Activated naive CD4-positive, alpha-beta T cell treated with anti-CD3 and anti-CD28 coated beads for 36 hours (primary cell): ENCODE results near the gene NACC2. TPM values are rescaled to one million over a fixed set of nuclear protein-coding genes. Genes with fewer than 3 reads are reported as not detected.
A peak's percentile ranks its signal among the peaks of the same experiment; 100 is the strongest.

Experiments used
- CTCF ChIA-PET: fragments of 350-600 bp; sonication (Branson Sonifier 250); formaldehyde crosslinking; loops from one replicate; lab custom pipeline; 2021; ENCODE audit warnings: antibody characterized with exemption; lab: Charles Lee
- DNase-seq: peaks from one replicate; pipeline ENCODE4 v3.0.0-alpha.2; 2020
- H3K27ac Mint-ChIP-seq: one replicate; pipeline ENCODE4 v1.8.0; 2021; ENCODE audit warnings: mild to moderate bottlenecking, mixed read lengths
- H3K27me3 Mint-ChIP-seq: one replicate; pipeline ENCODE4 v1.8.0; 2021; ENCODE audit warnings: low read depth, mixed read lengths
- H3K36me3 Mint-ChIP-seq: one replicate; pipeline ENCODE4 v1.8.0; 2021; ENCODE audit warnings: low read depth, mixed read lengths
- H3K4me1 Mint-ChIP-seq: one replicate; pipeline ENCODE4 v1.8.0; 2021; ENCODE audit warnings: low read depth, mixed read lengths
- H3K4me3 Mint-ChIP-seq: one replicate; pipeline ENCODE4 v1.8.0; 2021; ENCODE audit warnings: mild to moderate bottlenecking, moderate library complexity, mixed read lengths
- H3K9me3 Mint-ChIP-seq: one replicate; pipeline ENCODE4 v1.8.0; 2021; ENCODE audit warnings: mixed read lengths
- intact Hi-C: fragments of 100-400 bp; cut with micrococcal nuclease; formaldehyde crosslinking; loops from one replicate; pipeline ENCODE4 v1.15.1; 2023
- total RNA-seq, 2 experiments: library from RNA; stranded (reverse); gene quantifications; one replicate each; pipeline ENCODE4 v1.2.3, GENCODE V29; 2021

The NACC2 gene
- total RNA-seq, 2 experiments from 2014 or later, result 3.4 to 3.5 TPM

DNA sequence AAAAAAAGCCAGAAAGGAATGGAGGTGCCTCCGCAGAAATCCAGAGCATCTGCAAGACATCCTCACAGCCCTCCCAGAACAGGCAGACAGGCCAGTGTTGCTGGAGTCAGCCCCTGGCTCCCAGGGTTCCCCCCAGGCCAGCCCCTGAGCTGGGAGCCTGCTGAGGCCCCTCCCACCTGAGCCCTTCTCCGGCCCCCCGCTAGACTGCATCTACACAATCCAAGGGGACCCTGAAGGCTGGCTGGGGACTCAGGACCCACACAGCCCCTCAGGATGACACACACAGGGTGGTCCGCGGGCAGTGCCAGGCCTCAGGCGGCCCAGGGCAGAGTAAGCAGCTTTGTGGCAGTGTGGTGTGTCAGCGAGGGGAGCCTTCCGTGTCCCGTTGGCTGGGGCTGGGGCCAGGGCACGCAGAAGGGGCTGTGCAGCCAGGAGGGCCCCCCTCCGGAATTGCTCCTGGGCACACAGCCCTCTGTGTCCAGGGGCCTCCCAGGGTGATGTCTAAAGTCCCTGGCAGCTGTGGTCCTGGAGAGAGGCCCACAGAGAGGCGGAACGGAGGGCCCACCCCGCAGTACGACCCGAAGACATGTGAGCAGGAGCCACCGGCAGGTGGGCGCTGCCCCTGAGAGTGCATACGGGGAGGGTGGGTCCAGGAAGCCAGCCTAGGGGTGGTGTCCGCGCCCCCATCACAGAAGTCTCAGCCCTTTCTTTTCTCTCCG lies 20.7 kb upstream of the NACC2 start:
- CTCF ChIA-PET, result no interaction called here
- Mint-ChIP-seq H3K9me3 (no peaks in the 10 kb centered on the region), H3K27ac (peak overlapping the region; percentile 97), H3K4me3 (no peak overlapping the region), H3K4me1 (peaks cover 64% of the 10 kb centered on the region), H3K27me3 (no peaks in the 10 kb centered on the region), H3K36me3 (peaks cover 9% of the 10 kb centered on the region)
- intact Hi-C loops, result loop anchor here (5.0 kb wide), 1 partner anchor 287 kb away; the partner anchor contains the start of gene SNAPC4
- DNase-seq, result no peak

DNA sequence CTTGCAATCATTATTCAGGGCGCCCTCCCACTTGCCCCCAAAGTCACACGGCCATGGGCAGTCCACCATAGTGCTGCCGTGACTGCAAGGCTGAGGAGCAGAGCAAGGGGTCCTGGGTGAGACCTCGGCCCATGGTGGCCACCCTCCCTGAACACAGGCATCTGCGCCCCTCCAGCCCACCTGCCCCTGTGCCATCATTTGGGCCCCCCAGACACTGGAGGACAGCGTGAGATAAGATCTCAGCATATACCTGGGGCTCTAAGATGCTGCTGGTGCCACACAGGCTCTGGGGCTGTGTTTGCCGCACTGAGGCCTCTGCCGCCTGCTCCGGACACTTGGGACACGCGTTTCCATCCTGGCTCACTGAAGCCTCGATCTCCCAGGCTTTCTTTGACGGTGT lies 20.1 kb upstream of the NACC2 start:
- H3K4me3 Mint-ChIP-seq, result no peak overlapping the region

DNA sequence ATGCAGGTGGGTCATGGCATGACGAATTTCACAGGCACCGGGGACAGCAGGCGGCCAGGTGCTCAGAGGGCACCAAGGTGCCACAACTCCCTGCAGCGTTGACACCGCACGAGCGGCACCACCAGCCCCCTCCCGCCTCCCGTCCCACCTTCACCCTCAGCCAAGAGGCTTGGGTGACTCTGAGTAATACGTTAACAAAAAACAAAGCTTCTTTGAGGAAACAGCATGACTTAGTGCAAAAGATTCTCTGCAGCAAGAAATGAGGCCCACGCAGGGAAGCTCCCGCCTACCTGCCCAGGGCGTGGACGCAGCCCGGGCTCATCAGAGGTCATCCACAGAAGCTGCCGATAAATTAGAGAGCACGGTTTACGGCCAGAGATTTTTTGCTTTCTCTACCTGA lies 19.5 kb upstream of the NACC2 start:
- Mint-ChIP-seq H3K9me3 (no peaks in the 10 kb centered on the region), H3K4me3 (no peak overlapping the region), H3K36me3 (peaks cover 9% of the 10 kb centered on the region), H3K27ac (peak overlapping the region; percentile 97), H3K4me1 (peaks cover 65% of the 10 kb centered on the region), H3K27me3 (no peaks in the 10 kb centered on the region)
- CTCF ChIA-PET, result no interaction called here
- DNase-seq, result no peak
- intact Hi-C loops, result loop anchor here (5.0 kb wide), 2 partner anchors 288 to 423 kb away; partner anchors contain the start of gene SNAPC4

More for the DNA sequence above, 20.1 kb upstream of the NACC2 start:
- Mint-ChIP-seq H3K27ac (peak overlapping the region; percentile 97), H3K9me3 (no peaks in the 10 kb centered on the region), H3K27me3 (no peaks in the 10 kb centered on the region), H3K4me1 (peaks cover 65% of the 10 kb centered on the region), H3K36me3 (peaks cover 9% of the 10 kb centered on the region)
- intact Hi-C loops, result loop anchor here (5.0 kb wide), 1 partner anchor 287 kb away; the partner anchor contains the start of gene SNAPC4
- no peak for DNase-seq
- CTCF ChIA-PET, result no interaction called here

DNA sequence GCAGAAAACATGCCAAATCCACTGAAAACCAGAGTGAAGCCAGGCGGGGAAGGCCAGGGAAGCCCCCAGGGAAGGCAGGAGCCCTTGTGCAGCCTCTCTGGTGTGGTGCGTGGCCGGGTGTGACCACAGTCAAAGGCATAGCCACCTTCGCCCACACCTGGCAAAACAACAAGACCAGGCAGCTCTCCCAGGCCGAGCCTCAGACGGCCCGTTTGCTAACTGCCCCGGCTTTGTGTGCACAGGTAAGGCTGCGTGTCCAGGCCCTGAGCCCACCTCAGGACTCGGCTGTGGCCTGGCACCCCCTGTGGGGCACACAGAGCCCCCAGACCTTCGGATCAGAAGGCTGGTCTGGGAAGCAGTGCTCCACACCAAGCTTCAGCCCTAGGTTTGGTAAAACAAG lies 17.5 kb upstream of the NACC2 start:
- H3K36me3 Mint-ChIP-seq, result peaks cover 9% of the 10 kb centered on the region
- H3K9me3 Mint-ChIP-seq, result no peaks in the 10 kb centered on the region
- intact Hi-C loops, result loop anchor here (5.0 kb wide), 1 partner anchor 425 kb away; no protein-coding TSS in a partner anchor
- DNase-seq, result no peak
- no peaks in the 10 kb centered on the region for H3K27me3 Mint-ChIP-seq
- H3K27ac Mint-ChIP-seq, result peak overlapping the region; percentile 97
- CTCF ChIA-PET, result interaction anchor here (1.1 to 2.4 kb wide), 2 partner anchors 10 to 19 kb away, joined by 3 to 10 read pairs; no protein-coding TSS in a partner anchor
- H3K4me1 Mint-ChIP-seq, result peaks cover 77% of the 10 kb centered on the region
- peak overlapping the region; percentile 24 for H3K4me3 Mint-ChIP-seq

DNA sequence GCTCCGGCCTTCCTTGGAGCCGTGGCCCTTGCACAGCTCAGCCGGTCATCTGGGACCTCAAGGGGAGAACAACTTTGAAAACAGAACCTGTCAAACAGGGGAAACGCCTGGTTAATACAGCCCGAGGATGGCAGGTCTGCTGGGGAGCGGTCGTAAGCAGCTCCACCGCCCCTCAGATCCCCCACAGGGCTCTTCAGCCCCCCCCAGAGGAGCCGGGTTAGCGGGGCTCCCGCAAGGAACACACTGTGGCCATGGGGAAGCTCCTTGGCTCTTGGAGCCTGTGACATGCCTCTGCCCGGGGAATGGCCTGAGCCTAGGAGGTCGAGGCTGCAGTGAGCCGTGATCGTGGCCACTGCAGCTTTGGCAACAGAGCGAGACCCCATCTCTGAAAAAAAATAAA lies 16.8 kb upstream of the NACC2 start:
- H3K27ac Mint-ChIP-seq, result peak overlapping the region; percentile 97
- intact Hi-C loops, result loop anchor here (5.0 kb wide), 1 partner anchor 425 kb away; no protein-coding TSS in a partner anchor

DNA sequence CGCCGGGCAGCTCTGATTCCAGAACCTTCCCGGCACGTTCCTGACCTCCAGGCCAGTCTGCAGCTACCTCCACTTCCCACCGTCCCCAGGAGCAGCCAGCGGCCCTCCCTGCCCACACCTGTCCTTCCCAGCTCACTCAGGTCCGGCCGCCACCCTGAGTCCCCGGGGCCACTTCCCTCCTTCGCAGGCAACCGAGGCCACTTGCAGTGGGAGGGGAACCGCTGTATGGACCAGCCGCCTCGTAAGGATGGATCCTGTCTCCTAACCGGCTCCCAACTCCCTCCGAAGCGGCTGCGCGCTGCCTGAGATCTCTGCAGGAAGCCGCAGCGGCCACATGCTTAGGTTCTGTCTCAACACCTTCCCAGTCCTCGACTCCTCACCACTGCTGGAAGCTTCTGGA lies 16.1 kb upstream of the NACC2 start:
- CTCF ChIA-PET, result interaction anchor here (2.4 kb wide), 1 partner anchor 11 kb away, joined by 10 read pairs; no protein-coding TSS in a partner anchor
- H3K4me3 Mint-ChIP-seq, result peak overlapping the region; percentile 83

More for the DNA sequence above, 16.8 kb upstream of the NACC2 start:
- H3K4me1 Mint-ChIP-seq, result peaks cover 80% of the 10 kb centered on the region
- H3K36me3 Mint-ChIP-seq, result peaks cover 9% of the 10 kb centered on the region
- H3K27me3 Mint-ChIP-seq, result no peaks in the 10 kb centered on the region
- no peak for DNase-seq
- CTCF ChIA-PET, result interaction anchor here (0.7 to 2.4 kb wide), 2 partner anchors 11 to 22 kb away, joined by 4 to 10 read pairs; no protein-coding TSS in a partner anchor
- H3K4me3 Mint-ChIP-seq, result peak overlapping the region; percentile 24
- H3K9me3 Mint-ChIP-seq, result no peaks in the 10 kb centered on the region

DNA sequence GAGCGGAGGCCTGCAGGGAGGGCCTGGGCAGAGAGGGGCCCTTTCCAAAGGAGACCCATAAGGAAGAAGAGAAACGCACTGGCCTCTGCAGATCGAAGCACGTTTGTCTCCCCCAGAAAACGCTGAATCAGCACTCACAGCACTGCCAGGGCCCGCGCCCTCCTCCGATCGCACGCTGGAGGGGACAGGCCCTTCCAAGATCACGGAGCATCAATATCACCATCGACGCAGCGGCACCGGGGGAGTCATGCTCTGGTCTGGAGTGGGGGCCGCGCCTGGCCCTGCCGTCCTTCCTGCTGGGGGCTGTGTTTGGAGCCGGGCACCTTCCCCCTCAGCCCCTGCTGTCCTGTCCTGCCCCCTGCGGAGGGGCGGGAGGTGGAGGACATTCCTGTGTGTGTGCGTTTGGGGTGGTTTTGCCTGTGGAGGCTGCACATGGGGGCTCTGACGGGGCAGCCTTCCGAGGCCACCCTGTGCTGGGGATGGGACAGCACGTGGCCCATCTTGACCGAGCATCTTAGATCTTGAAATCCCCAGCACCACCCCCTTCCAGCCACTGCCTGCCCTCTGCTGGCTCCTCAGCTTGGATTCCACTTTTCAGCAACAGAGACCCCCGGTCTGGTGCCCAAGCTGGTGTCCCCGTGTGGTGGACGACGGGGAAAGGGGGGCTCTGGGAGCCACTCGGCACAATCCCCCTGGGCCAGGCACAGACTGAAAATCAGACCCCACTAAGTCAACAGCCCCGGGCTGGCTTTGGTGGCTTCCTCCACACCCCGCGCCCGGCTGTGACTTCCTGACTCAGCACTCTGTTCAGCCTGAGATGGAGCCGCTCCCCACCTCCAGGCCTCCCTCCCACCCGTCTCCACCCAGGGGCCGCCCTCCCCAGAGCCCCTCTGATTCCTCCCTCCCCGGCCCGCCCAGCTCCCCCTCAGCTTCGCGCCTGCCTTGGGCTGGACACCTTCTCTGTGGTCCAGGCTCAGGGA lies 15.3 kb upstream of the NACC2 start:
- DNase-seq, result peak; percentile 70
- intact Hi-C loops, result loop anchor here (5.0 kb wide), 1 partner anchor 427 kb away; no protein-coding TSS in a partner anchor
- H3K36me3 Mint-ChIP-seq, result peaks cover 9% of the 10 kb centered on the region
- no peaks in the 10 kb centered on the region for H3K27me3 Mint-ChIP-seq
- CTCF ChIA-PET, result interaction anchor here (0.7 to 2.4 kb wide), 3 partner anchors 12 to 73 kb away, joined by 3 to 10 read pairs (median 5); no protein-coding TSS in a partner anchor
- peaks cover 82% of the 10 kb centered on the region for H3K4me1 Mint-ChIP-seq
- H3K4me3 Mint-ChIP-seq, result peak overlapping the region; percentile 83
- H3K27ac Mint-ChIP-seq, result peak overlapping the region; percentile 97
- H3K9me3 Mint-ChIP-seq, result no peaks in the 10 kb centered on the region

More for the DNA sequence above, 16.1 kb upstream of the NACC2 start:
- intact Hi-C loops, result loop anchor here (5.0 kb wide), 1 partner anchor 426 kb away; no protein-coding TSS in a partner anchor
- Mint-ChIP-seq H3K27me3 (no peaks in the 10 kb centered on the region), H3K9me3 (no peaks in the 10 kb centered on the region), H3K27ac (peak overlapping the region; percentile 97), H3K36me3 (peaks cover 9% of the 10 kb centered on the region), H3K4me1 (peaks cover 82% of the 10 kb centered on the region)
- no peak for DNase-seq

DNA sequence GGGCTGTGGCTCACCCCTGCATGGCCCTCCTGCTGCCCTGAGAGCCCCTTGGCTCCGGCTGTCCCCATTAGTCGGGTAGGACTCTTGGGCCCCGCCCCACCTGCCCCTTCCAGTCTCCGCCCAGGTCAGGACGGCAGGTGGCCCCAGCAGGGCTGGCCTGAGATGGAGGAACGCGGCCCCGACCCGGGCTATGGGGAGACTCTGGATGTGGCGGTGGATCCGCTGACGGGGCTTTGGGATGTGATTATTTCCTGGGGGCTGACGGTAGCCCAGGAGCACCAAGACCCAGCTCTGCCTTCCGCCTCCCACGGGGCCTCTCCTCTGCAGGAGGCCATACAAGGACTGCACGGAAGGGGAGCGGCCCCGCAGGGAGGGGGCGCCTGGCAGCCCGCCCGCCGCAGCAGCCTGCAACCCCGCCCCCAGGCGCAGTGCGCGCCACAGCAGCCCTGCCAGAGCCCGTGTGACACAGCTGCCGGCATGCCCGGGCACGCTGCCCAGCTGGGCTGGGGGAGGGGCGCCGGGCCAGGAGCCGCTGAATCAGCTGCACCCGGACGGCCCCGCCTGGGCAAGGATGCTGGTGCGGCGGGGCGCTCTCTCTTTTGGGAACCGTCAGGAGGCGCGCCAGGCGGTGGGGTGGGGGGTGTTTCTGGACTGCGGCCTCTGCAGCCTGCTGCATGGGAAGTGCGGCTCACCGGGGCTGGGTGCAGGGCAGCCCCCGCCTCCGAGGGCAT lies 14.4 kb upstream of the NACC2 start:
- H3K4me1 Mint-ChIP-seq, result peaks cover 74% of the 10 kb centered on the region
- H3K9me3 Mint-ChIP-seq, result no peaks in the 10 kb centered on the region
- CTCF ChIA-PET, result interaction anchor here (0.8 to 1.1 kb wide), 3 partner anchors 13 to 245 kb away, joined by 3 to 5 read pairs (median 4); no protein-coding TSS in a partner anchor
- H3K27ac Mint-ChIP-seq, result peak overlapping the region; percentile 97
- peaks cover 4% of the 10 kb centered on the region for H3K36me3 Mint-ChIP-seq
- peak; percentile 97 for DNase-seq
- H3K4me3 Mint-ChIP-seq, result peak overlapping the region; percentile 83
- intact Hi-C loops, result loop anchor here (1.0 to 5.0 kb wide), 4 partner anchors 9 to 428 kb away; partner anchors contain the start of genes SEC16A and TMEM250
- H3K27me3 Mint-ChIP-seq, result no peaks in the 10 kb centered on the region

DNA sequence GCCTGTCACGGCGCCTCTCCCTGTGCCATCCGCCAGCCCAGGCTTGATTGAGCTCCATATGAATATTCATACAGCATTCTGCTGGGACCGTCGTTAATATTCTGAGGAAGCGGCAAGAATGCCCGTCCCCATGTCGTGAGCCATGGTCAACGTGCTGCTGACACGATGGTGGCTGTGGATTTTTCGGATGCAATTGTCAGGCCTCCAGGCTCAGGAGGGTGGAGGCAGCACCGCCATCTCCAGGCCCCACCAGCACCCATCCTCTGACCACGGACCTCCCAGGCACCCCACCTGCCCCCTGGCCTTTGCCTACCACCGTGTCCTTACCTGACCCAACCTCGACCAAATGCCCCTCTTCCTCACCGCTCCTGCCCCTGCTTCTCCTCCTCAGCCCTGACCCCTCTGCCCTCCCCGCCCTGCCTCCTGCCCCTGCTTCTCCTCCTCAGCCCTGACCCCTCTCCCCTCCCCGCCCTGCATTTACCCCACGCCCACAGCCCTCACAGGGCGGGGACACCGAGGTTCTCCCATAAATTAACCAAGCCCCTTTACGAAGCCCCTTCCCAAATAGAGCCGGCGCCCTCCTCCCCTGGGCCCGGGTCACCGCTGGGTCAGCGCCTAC lies 13.7 kb upstream of the NACC2 start:
- no peak for DNase-seq
- Mint-ChIP-seq H3K9me3 (no peaks in the 10 kb centered on the region), H3K27me3 (no peaks in the 10 kb centered on the region), H3K36me3 (peaks cover 4% of the 10 kb centered on the region), H3K27ac (peak overlapping the region; percentile 78), H3K4me1 (peaks cover 66% of the 10 kb centered on the region), H3K4me3 (peak overlapping the region; percentile 81)
- intact Hi-C loops, result loop anchor here (1.0 to 2.0 kb wide), 3 partner anchors 10 to 374 kb away; partner anchors contain the start of genes SEC16A and TMEM250
- CTCF ChIA-PET, result interaction anchor here (0.8 to 1.1 kb wide), 3 partner anchors 14 to 244 kb away, joined by 3 to 5 read pairs (median 4); no protein-coding TSS in a partner anchor

DNA sequence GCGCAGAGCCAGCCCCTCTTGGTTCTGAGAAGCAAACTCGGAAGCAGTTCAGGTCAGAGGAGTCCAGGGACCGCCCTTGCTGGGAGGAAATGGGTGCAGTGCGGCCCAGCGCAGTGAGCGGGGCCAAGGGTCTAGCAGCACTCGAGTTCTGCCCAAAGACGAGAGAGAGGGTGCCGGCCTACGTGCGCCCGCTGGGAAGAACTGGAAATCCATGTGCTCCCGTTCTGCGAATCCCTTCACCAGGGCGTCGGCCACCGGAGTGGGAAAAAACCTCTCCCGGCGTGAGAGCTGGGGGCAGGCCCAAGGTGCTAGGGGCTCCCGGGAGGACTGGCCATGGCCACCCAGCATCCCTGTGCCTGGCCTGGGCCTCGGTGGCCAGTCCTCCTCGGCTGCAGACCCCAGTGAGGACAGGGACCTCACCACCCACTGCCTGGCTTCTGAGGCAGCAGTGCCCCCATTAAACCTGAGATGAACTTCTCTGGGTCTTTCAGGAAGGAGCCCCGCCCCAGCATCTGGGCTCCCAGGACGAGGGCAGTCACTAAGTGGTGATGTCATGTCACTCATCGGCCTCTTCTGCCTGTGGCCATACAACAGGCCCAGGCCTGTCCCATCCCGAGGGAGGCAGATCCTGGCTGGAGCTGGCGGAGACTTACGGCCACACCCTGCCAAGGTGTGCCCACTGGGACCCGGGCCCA lies 13.0 kb upstream of the NACC2 start:
- peak overlapping the region; percentile 81 for H3K4me3 Mint-ChIP-seq
- CTCF ChIA-PET, result no interaction called here
- no peak for DNase-seq
- intact Hi-C loops, result loop anchor here (2.0 kb wide), 1 partner anchor 375 kb away; the partner anchor contains the start of gene SEC16A
- peak overlapping the region; percentile 78 for H3K27ac Mint-ChIP-seq
- no peaks in the 10 kb centered on the region for H3K27me3 Mint-ChIP-seq
- peaks cover 60% of the 10 kb centered on the region for H3K4me1 Mint-ChIP-seq
- no peaks in the 10 kb centered on the region for H3K9me3 Mint-ChIP-seq
- H3K36me3 Mint-ChIP-seq, result peaks cover 3% of the 10 kb centered on the region
